OCI-LY7 (cell line): ENCODE measurements around the gene ME1.

Experiments
- EZH2phosphoT487 ChIP-seq: fragments of 200-600 bp; sonication (generic); IDR thresholded peaks from 2 replicates; pipeline ENCODE4 v1.6.1; 2018; ENCODE audit warnings: low read depth, borderline replicate concordance, mild to moderate bottlenecking, mixed run types, antibody characterized with exemption, low read length, moderate library complexity, mixed read lengths
- TF ChIP-seq, protein P1 (sequence below): fragments of 200-600 bp; sonication (generic); conservative IDR thresholded peaks from 2 replicates; pipeline ENCODE4 v1.5.1; 2014; ENCODE audit warnings: mild to moderate bottlenecking, antibody characterized with exemption, low read length, moderate library complexity, mixed read lengths

DNA sequence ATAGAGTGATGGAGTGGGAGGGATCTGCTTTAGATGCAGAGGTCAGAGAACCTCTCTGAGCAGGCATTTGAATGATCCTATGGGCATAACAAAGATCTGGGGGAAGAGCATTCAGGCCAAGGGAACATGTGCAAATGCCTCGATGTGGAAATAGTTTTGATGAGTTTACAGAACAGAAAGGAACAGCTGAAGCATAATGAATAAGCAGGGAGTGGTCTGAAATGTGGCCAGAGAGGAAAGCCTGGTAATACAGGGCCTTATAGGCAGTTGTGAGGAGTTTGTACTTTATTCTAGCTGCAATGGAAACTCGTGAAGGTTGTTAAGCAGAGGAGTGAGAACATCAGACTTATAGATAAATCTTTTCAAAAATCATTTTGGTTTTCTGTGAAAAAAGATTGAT is 33.0 kb upstream of the ME1 start:
- TF ChIP-seq, protein P1, sequence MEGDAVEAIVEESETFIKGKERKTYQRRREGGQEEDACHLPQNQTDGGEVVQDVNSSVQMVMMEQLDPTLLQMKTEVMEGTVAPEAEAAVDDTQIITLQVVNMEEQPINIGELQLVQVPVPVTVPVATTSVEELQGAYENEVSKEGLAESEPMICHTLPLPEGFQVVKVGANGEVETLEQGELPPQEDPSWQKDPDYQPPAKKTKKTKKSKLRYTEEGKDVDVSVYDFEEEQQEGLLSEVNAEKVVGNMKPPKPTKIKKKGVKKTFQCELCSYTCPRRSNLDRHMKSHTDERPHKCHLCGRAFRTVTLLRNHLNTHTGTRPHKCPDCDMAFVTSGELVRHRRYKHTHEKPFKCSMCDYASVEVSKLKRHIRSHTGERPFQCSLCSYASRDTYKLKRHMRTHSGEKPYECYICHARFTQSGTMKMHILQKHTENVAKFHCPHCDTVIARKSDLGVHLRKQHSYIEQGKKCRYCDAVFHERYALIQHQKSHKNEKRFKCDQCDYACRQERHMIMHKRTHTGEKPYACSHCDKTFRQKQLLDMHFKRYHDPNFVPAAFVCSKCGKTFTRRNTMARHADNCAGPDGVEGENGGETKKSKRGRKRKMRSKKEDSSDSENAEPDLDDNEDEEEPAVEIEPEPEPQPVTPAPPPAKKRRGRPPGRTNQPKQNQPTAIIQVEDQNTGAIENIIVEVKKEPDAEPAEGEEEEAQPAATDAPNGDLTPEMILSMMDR, result no peak
- no peak for TF ChIP-seq EZH2phosphoT487
